HG02870 (cell line): ENCODE results near the gene GLIS1.

Experiments
- ATAC-seq: cut with Tn5 transposase; IDR thresholded peaks from one replicate; pipeline ENCODE4 v1.9.1; 2021; ENCODE audit warnings: mild to moderate bottlenecking, moderate library complexity; ENCODE audit not compliant: unreplicated experiment

Gene GLIS1

DNA sequence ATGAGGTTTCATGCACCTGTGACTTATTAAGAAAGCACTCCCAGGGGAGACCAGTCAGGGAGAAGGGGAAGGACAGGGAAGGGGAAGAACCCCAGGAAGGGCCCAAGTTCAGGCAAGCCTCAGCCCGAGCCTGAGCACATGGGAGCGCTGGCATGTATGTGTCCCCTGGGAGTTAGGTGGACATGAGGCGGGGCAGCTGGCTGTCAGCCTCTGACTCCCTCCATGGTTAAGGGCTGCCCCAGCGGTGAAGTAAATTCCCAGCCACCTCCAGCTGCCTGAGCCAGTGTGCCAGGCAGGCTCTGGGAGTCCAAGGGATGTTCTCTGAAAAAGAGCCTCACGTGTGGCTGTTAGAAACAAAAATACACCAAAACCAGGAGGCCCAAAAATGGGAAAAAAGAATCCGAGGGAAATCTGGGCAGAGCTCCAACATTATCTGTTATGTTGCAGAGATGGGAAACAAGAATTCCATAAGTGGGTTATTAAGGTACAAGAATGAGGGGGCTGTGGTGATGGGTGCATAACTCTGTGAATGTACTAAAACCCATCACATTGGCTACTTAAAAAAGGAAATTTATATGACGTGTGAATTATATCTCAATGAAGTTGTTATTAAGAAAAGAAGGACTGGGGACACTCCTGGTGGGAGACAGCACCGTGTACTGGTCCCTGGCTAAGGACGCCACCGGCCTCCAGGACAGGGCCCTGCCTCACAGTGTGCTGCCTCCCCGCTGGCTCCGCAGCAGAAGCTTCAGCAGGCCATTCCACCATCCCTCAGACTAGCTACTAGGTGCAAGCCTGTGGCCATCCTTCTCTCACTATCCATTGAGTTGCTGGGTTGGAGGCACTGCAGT, 261.1 kb downstream of the GLIS1 start:
- no peak for ATAC-seq

DNA sequence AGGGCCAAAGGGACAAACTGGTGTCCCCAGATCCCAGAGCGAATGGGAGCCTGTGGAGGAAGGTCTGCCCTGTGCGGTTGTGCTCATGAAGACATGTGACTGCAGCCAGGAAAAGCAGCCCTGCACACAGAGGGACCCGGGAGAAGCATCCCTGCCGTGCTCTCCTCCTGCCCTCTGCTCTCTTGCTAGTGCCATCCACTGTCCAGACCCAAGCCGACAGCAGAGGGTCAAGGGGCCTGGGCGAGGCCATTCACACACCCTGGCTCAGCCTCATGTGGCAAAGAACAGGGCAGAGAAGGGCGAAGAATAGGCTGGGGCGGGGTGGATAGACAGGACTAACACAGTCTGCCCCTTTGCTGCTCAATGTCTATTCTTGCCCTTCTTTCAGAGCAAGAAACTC, 262.4 kb downstream of the GLIS1 start:
- no peak for ATAC-seq

DNA sequence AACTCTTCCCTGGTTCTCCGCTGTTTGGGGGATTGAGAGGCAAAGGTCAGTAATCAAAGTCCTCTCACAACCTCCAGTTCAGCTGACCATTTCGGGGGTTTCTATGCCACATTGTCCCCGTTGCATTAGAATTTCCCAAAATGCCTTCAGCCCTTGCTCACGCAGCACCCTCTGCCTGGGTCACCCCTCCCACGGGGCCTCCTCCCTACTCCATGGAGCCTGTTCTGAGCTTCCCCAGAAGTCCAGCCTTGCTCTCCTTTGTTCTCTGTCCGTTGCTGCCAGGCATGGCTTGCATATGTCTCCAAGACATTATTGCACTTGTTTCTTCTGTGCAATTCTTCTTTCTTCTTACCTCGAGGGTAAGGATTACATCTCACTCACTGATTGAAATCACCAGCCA, 263.3 kb downstream of the GLIS1 start:
- no peak for ATAC-seq

DNA sequence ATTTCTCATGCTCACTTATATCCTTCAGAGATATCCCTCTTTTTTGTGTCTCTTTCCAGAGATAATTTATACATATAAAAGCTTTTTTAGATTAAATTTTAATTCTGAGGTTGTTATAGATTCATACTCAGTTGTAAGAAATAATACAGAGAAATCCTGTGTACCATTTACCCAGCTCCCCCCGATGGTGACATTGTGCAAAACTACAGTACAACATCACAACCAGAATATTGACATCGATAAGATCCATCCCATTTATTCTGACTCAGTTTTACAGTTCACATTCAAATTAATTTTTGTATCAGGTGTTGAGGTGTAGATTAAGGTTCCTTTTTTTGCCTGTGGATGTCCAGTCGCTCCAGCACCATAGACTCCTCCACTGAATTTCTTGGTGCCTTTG, 265.5 kb downstream of the GLIS1 start:
- no peak for ATAC-seq

DNA sequence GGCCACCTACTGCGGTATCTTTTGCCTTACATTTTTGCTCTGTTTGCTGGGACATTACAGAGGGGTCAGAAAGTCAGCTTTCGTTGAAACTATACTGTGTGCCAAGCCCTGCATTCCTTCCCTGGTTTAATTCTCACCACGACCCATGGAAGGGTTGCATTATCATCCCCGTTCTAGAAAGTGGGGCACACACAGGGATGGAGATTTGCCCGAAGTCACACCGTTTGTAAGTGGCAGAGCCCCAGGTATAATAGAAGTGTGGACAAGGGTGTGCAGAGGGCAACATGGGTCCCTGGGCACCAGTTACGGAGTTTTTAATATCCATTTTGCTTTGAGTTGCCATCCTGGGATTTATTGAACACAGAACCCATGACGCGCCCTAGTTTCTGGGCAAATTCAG, 268.0 kb downstream of the GLIS1 start:
- no peak for ATAC-seq

DNA sequence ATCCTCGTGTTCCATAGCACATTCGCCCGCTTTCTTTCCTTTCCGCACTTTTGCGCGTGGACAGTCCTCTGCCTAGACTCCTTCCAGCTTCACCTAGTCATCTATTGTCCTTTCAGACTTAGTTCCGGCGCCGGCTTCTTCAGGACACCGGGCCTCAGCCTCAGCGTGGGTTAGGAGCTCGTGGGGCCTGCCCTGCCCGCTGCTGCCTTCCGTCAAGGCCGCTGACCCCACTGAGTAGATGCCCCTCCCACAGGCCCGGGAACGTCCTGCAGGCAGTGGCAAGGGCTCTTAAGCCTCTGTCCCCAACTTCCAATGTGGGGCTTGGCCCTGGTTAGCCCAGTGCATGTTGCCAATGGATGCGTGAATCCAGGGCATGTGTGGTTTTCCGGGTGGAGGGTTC, 268.4 kb downstream of the GLIS1 start:
- ATAC-seq: no peak

DNA sequence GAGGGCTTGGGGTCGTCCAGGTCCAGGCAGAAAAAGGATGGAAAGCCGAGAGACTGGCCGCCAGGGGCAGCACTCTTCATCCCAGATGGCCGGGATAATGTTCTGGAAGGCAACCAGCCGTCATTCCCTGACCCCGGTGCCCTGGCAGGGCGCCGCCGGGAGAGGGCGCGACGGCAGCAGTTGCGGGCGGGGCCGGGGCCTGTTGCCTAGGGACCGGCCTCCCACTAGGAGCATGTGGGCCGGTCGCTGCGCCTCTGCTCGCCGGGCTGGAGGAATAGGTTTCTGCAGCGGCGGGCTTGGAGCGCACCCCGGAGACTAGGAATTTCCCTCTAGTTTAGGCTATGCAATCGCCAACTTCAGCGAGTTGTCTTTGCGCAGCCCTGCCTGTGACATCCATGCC, 268.8 kb downstream of the GLIS1 start:
- no peak for ATAC-seq

DNA sequence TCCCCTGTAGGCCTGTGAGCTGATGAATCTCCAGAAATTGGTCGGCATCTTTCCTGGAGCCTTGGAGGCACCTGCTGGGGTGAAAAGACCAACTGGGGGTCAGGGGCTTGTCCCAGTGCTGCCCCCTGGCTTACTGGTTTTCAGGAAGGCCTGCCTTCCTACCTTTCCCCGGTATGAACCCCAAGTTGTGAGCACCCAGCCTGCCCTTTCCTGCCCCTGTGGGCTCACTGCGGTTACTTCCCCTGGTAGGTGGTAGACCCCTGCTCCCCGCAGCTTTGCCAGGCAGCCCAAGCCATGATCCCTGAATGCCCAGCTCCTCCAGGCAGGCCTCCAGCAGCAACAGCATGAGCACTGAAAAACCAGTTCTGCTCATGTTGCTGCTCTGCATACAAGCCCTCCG, 269.6 kb downstream of the GLIS1 start:
- ATAC-seq: no peak

DNA sequence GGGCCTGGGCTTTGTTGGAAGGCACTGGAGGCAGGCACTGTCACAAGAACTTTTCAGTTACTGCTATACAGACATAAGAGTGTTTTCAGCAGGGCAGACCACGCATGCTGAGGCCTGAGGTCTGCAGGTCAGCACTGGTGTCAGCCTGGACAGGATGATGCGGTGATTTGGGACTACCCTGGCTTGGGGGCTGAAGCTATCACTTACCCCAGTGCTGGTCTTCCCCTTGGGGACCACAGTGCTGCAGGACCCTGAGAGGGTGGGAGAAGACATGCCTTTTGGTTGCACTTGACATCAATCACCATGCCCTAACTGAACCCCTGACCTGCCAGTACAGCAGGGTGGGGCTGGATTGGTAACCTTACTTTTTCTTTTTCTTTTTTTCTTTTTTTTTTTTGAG, 270.6 kb downstream of the GLIS1 start:
- ATAC-seq: no peak

DNA sequence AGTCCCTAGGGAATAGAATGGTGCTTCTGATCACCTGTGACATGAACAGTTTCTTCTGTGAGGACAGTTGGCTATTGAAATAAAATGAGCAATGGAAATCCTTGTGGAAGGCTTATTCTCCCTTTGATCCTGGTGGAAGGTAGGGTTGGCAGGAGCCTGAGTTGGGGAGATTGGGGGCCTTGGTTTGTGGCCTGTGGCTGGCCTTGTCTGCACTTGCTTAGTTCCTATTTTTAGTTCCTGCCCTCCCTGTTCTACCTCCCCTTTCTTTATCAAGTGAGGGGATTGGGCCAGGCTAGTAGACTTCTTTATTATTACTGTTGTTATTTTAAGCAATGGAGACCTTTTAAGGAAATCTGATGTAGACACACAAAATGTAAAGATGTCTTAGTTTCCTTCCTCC, 271.6 kb downstream of the GLIS1 start:
- no peak for ATAC-seq

DNA sequence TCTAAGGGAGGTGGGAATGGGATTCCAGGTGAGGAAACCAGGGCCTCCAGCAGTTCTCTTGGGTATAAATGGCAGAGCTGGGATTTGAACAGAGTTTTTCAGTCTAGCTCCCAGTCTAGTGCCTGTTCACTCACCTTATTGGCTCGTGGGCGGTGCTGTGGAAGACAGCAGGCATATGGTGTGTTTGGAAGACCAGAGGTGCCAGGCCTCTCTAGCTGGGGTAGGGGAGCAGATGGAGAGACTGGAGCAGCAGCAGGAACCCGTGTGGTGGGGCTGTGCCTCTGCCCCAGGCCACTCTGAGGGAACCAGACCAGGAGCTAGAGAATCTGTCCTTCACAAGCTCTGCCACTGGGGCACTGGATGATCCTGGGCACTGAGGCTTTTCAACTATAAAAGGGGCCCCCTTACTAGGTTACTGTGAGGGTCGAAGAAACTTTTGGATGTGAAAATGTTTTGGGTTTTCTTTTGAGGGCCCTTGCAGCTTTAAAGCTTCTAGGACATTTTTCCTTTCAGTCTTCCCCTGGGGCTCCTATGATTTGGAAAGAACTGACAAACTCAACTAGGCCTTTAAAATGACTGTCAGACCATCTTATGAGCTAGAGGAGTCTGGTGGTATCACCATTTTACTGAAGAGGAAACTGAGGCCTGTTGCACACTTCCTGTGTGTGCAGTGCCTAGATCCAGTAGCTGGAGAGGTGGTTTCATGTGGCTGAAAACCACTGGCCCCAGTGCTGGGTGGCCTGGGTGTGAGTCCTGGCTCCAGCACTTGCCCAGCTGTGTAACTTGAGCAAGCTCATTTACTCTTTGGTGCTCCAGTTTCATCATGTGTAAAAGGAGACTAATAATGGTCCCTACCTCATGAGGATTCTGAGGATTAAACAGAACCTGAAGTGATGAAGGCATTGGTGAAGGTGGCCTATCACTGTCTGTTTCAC, 273.7 kb downstream of the GLIS1 start:
- no peak for ATAC-seq

DNA sequence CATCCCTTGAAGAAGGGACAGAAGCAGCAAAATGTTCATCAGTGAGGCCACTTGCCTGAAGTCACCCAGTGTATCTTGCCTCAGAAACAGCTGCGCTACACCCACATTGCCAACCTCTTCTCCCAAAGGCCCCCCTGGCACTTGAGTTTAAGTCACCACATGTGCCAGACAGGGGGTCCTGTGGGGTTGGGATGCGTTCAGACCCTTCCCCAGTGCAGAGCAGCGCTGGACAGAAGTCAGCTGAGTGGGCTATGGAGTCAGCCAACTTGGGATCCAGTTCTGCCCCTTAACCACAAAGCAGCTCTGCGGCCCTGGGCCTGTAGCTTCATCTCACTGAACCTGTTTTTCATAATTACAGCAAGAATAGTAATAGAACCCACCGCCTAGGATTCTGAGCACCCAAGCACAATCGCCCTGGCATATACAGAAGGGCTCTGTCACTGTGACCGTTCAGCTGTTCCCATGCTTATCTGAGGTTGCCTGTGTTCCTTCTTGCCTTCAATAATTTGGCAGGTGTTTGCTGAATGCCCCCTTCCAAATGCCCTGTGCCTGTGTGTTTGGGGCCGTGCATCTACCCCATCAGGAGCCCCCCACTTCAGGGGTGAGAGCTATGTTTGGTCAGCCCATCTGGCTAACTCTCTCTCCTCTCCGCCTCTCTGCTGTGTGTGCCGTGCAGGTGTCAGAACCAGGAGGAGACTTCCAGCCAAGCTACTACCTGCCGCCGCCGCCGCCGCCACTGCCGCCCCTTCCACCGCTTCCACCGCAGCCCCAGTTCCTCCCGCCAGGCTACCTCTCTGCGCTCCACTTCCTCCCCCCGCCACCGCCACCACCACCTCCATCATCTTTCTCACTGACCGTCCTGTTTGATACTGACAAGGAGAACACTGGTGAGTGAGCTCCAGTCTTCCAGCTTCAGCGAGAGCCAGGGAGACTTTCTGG, 274.7 kb downstream of the GLIS1 start:
- no peak for ATAC-seq

DNA sequence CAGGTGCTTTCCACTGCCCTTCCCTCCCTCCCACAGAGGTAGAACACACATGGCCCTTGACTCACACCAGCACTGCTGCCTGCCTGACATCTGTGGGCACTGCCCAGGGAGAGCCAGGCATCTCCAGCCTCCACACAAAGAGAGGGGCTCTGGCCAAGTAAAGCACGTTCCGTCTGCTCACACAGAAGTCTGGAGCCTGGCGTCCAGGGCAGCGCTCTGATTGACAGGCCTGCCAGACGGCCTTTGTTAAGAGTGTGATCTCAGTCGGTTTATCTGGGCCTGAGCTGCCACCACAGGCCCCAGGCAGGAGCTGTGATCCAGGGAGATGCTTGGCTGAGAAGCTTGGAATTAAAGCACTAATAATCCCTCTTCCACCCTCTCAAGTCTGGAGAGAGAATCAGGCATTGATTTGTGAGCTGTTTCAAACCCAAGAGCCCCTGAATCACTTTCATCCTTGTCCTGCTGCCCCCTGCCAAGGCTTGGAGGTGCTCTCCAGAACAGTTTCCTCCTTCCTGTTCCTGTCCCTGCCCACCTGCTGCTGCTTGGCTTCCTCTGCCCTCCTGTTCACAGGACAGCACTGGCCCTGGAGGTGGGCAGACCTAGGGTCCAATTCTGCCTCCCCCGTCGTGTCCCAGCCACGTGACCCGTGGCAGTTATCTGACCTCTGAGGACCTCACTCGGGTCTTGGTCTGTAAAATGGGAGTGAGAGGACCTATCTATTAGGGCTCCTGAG, 276.0 kb downstream of the GLIS1 start:
- ATAC-seq: no peak

DNA sequence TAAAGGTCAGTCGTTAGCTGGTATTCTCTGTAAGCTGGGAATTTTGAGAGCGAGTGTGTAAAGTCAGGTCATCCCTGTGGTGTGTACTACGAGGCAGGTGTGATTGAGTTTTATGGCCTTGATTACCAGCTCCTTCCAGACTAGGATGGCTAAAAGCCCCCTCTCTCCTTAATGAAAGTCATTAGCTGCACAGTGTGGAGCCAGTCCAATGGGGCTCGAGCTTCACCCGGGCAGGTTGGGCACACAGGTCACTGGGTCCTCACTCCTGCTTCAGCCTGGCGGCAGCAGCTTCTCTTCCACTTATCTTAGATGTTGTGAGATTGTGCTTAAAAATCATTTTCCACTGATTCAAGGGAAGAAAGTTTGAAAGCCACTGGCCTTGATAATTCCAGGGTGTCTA, 276.8 kb downstream of the GLIS1 start:
- no peak for ATAC-seq

DNA sequence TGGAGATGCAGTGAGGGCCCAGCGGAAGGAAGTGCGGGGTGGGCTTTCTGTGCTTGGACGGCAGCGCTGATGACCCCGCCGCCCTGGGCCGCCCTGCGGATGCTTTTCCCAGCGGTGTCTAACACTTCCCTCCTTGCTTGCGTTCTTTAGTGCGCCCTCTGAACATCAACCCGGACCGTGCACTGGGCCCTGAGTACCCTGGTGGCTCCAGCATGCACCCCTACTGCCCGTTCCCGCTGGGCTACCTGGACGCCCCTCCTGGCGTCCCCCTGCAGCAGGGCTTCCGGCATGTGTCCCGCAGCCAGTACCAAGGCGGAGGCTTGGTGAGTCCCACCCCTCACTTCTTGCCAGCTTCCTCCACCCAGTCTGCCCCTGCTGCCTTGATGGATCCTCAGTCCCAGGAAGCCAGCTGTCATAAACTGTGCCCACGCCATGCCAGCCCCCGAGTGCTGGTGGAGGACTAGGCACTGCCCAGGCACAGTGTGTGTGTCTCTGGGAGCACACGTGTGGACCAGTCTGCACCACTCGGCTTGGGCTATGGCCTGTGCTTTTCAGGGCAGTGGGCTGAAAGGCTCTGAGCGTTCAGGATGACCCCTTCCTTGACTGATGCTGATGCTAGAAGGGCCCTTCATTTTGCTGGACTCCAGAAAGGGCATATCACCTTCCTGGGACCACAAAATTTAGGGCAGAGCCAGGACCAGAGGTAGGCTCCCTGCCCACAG, 277.5 kb downstream of the GLIS1 start:
- no peak for ATAC-seq

DNA sequence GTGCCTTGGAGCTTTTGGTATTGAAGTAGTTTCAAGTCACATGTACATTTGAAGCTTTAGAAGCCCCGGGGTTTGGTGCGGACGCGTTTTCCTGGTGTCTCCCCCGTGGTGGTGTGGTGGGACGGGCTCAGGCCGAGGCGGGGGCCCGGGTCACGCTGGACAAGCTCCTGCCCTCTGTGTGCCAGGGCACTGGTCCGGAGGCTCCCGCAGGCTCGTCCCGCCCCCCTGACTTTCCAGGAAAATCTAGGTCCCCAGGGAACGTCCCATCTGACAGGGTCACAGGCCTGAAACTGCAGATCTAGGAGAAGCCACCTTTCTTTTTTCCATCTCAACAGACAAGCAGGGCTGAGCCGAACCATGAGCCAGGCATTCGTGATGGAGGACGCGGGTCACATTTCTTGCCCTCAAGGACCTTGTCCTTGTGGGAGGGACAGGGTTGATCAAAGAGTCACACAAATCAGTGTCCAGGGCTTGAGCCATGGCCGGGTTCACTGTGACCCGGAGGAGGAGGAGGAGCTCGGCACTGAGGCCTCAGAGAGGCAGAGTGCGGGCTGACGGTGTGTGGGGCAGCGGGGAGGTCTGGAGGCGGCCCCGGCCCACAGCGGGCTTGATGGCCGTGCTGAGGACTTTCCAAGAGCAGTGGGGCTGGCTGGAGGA, 278.2 kb downstream of the GLIS1 start:
- no peak for ATAC-seq

DNA sequence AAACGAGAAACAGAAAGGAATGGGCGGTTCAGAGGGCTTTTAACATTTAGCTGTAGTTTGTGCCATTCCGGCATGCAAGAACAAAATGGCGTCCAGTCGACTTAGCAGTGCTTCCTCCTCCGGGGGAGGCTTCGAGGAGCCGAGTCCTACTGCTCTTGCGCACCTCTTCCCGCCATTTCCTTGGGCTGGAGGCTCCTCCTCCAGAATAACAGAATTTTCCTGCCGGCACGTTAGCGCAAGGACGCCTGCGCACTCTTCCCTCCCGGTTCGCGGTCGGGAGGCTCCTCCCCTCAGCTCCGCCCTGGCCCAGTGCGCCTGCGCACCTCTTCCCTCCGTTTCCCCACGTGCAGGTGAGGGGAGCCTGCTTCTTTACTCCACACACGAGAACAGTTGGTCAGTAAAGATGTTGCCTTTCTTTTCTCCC, 278.7 kb downstream of the GLIS1 start:
- no peak for ATAC-seq

DNA sequence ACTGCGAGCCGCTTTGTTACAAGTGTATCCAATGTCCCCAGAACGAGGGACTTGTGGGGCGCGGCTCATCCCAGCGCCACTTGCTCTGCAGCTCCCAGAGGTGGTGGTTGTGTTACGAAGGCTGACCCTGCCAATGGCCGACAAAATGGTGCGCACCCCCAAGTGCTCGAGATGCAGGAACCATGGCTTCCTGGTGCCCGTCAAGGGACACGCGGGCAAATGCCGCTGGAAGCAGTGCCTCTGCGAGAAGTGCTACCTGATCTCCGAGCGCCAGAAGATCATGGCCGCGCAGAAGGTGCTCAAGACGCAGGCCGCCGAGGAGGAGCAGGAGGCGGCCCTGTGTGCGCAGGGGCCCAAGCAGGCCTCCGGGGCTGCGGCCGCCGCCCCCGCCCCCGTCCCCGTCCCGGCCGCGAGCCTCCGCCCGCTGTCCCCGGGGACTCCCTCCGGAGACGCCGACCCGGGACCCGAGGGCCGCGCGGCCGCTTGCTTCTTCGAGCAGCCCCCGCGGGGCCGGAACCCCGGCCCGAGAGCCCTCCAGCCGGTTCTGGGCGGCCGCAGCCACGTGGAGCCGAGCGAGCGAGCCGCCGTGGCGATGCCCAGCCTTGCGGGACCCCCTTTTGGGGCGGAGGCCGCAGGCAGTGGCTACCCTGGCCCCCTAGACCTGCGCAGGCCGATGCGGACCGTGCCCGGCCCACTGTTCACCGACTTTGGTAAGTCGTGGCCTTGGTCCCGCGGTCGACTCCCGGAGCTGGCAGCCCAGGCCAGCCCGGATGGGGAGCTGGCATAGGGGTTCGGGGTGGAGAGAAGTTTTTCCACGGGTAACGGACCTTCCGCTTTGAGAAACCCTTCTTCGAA, 279.4 kb downstream of the GLIS1 start, which contains the start of gene DMRTB1:
TSS of gene DMRTB1 (plus strand) at position 79 of the 855 bp plus-strand sequence. CDS start at position 134, 55 bp downstream.
- ATAC-seq: no peak
